Hematopoietic multipotent progenitor cell treated with erythropoietin and hydrocortisone succinate and interleukin-3 and kit ligand, for 8 days (in vitro differentiated cells): ENCODE results near the gene IL31RA.
A peak's percentile ranks its signal among the peaks of the same experiment; 100 is the strongest.
"Not testable (repeated sequence)": the region's sequence is repeated elsewhere in the genome, so short reads cannot be mapped to it uniquely, and the experiment has no call there.

Source experiments
- DNase-seq: peaks from one replicate; pipeline ENCODE4 v3.0.0-alpha.2; 2015

The IL31RA gene

DNA sequence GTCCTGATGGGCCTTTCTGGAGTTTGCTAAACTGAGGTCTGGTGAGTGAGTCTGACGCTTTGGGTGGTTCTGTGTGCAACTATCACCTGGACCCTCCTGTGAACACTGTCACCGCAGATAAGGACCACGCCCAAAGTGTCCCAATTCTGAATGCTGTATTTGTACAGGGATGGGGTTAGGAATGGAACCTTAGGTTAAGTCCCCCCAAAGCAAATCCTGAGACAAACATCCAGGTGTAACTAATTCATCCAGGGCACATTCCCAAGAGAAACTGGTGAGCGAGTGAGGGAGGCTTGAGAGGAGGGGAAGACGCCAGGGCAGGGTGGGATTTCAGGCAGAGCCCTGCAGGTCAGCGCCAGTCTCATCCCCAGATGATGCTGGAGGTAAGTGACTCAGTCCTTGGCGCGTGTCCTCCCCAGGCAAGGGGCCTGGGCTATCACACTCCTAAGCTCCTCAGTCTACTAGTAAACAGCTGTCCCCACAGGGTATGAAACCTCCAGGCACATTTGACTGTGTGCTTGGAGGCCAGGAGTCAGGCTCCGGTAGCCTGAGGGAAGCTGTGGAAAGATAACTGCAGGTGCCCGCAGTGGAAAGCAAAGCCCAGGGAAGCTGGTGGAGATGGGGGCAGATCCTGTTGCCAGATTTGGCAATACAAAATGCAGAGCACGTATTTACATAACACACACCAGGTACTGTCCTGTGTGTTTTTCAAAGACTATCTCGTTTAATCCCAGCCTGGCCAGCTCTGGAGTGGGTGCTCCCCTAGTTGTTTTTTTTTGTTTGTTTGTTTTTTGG, 76.9 kb downstream of the IL31RA start:
- DNase-seq: no peak

DNA sequence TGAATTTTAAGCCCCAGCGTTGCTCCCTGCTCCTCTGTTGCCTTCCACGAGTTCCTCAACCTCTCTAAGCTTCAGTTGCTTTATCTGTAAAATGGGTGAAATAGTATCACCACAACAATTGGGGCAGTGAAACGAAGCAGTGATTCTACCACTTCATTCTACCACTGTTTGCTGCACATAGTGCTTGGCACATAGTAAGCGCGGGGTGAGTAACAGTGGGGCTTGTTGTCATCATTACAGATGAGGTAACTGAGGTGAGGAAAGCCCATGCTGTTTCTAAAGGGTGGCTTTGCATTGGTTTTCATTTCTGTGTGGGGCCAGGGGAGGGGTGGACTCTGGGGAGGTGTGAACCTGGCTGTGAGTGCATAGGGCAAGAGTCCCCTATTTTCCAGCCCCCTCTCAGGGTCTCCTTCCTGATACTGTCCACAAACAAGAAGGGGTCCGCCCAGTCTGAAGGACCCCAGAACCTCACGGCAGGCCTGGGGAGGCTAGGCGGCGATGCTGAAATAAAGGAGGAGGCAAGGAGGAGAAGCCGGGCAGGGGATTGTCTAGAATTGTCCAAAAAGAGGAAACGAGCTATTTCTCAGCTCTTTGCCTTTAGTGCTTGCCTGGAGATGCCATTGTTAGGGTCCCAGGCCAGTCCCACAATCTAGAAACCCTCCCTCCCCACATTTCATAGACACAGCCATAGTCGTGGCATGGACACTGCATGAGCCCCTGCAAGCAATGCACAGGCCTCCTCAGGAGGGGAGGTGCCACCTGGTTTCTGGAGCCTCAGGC, 78.1 kb downstream of the IL31RA start:
- DNase-seq: no peak

DNA sequence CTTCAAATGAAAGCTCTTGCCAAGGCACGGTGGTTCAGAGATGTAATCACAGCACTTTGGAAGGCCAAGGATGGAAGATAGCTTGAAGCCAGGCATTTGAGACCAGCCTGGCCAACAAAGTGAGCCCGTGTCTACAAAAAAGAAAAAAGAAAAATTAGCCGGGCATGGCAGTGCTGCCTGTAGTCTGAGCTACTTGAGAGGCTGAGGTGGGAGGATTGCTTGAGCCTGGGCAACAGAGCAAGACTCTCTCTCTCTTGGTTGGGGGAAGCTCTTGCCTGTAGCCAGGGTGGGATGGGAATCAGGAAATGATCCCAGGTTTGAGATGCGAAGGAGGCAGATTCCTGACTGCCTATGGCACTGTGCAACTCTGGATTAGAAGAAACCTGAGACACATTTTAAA, 81.5 kb downstream of the IL31RA start:
- DNase-seq: no peak

DNA sequence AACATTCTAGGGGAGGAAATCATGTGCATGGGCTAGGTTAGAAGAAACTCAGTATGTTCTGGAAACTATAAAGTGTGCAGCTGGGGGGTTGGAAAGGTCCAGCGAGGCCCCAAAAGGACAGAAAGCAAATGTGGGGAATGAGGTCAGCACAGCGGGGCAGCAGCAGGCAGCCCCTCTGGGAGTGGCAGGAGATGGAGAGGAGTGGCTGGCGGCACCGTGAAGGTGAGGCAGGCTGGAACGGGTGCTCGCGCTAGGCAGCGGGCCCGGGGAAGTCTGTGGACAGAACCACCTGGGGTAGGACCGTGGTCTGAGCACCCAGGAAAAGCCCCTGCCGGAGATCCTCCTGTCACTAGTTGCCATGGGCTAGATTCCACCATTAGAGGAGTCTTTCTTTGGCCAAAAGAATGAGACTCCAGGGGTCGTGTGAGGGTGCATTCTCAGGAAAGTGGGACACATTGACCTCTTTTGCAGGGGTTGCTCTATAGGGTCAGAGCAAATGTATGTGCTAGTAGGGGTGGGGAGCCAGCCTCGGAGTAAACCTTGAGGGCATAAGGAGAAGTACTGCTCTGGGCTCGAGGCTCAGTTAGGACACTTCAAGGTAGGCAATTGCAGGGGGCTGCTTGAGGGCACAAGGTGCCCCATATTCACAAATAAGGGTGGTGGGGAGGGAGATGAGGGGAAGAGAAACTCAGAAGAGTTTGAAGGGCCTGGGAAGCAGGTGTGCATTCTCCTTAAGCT, 82.4 kb downstream of the IL31RA start:
- no peak for DNase-seq

DNA sequence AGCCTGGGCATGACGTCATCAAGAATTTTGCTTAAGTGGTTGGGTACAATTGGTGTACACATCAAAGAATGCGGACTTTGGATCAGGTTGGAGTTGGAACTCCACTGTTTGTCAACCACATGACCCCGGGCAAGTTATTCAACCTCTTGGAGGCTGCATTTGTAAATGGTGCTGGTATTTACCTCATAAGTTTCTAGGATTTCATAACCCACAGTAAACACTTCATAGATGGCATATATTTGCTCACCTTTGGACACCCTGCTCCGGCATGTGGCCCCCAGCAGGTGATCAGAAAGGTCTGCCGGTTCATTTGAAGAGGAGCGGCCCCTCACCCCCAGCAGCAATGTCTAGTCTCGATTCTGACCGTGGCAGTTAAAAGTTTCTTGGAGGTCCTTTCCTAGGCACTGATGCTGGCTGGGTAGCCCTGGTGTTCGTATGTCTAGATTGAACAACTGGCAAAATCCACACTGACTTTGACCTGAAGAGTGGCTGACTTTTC, 83.0 kb downstream of the IL31RA start:
- DNase-seq: no peak

DNA sequence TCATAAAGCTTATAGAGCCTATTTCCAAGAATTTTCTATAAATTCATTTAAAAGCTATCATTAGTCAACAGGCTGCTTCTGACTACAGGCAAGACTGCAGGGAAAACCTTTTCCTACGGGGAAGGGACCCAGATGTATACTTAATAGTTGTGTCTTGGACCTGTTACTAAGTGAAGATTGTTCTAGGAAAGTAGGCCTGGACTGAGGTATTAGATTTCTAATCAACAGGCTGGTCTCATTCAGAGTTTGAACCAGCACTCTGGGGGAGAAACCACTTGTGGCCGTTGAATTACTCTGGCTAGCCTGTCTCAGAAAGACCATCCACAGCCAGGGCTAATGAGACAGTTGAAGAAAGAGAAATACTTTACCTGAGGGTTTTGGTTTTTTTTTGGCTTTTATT, 83.6 kb downstream of the IL31RA start:
- no peak for DNase-seq

DNA sequence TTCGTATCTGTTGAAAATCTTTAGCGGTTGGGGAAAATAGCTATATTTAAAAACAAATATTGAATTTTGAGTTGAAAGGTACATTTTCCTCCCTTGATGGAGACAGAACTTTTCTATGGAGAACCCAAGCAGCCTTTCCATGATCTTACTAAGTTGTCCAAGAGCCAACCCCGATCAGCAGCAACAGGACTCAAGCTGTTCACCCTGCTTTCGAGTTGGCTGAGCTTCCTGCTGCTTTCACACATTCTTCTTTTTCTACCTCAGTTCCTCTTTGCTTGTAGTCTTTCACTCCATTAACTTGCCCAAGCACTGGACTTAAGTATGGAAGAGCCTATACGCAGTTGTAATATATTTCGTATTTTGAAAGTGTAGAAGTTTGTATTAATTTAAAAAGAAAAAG, 84.2 kb downstream of the IL31RA start:
- DNase-seq: no peak

DNA sequence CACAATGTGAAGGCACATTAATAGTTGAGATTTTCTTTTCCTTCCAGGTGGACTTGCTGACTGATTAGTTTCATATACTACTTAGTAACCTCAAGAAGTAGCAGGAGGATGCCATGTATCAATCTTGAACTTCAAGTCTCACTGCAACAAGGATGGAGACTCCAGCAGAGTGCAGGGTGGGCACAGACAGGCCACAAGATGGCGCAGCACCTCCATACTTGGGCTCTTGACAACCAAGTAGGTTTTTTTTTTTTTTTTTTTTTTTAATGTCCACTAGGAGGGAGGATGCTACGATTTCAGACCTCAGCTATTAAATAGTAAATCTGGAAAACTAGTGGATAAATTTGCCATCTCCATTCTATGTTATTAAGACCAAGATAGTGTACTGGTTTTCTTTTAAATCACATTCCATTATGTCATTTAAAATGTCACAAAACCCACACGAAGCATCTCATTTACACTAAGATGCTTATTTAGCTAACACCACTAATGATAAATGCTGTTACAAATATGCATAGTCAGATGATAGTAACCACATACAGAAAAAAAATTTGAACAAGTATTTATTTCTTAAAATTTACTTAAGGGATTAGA, 85.0 kb downstream of the IL31RA start:
- DNase-seq: peak; percentile 84

DNA sequence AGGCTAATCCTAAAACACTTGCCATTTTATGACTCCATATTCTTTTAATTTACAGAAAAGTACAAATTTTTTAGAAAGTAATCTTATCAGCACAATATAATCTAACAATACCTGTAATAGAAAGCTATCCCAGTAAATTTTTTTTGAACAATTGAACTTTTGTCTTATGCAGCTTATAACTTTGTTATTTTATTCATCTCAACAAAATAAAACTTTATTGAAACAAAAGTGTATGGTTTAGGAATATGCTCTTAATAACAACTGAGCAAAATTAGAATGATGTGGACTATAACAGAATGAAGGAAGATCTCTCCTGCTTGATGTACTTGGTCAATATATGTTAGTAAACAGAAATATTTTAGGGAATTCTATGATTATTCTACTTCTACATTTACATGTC, 86.4 kb downstream of the IL31RA start:
- DNase-seq: not testable (repeated sequence)

DNA sequence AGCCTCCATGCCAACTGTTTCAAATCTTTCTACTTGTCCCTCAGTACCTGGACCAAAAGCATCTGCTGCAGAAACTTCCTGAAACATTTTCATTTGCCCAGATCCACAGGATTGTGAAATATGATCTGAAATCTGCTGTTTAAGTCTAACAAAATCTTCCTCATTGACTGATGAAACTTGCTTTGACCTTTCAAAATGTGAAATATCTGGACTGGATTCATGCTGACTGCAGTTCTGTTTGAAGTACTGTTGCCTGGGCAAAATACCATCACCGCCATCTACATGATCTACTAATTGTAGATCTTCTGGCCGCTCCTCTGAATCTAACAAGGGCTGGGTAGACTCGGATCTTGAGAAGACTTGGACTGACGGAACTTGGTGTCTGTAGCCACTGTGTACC, 90.0 kb downstream of the IL31RA start:
- DNase-seq: not testable (repeated sequence)

DNA sequence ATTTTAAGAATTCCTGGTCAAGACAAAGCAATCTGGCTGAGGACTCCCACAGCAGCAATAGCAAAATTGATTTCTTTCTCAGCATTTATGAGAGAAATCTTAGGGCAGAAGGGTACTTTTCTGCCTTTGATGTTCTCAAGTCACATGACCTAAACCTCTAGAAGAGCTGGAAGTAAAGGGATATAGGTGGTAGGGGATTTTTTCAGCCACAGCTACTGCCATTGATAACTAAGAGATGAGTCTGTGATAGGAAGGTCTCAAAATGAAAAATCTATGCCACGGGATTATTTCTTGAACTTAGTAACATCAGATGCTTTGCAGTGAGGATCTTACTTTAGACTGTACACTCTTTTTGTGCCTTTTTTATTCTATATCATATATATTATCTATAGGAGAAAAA, 108.1 kb downstream of the IL31RA start:
- no peak for DNase-seq

DNA sequence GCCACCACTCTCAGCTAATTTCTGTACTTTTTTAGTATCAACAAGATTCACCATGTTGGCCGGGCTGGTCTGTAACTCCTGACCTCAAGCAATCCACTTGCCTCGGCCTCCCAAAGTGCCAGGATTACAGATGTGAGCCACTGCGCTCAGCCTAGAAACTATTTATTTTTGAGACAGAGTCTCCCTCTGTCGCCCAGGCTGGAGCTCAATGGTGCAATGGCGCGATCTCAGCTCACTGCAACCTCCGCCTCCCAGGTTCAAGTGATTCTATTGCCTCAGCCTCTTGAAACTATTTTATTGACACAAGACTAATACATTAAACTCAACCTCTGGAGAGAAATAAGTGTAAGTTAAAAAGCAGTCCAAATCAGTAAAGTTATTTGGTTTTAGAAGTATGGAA, 109.6 kb downstream of the IL31RA start:
- DNase-seq: no peak

DNA sequence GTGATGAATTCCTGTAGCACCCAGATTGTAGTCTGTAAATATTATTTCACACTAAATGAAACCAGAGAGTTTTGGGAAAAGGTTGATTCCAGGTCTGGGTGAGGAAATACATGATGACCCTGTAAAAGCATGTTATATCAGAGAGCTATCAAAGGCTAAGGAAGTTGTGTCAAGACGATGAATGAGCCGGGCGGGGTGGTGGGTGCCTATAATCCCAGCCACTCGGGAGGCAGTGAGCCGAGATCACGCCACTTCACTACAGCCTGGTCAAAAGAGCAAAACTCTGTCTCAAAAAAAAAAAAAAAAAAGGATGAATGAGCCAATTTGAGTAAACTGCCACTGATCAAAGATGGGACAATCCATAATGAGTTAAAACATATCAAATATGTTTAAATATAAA, 114.4 kb downstream of the IL31RA start:
- no peak for DNase-seq

DNA sequence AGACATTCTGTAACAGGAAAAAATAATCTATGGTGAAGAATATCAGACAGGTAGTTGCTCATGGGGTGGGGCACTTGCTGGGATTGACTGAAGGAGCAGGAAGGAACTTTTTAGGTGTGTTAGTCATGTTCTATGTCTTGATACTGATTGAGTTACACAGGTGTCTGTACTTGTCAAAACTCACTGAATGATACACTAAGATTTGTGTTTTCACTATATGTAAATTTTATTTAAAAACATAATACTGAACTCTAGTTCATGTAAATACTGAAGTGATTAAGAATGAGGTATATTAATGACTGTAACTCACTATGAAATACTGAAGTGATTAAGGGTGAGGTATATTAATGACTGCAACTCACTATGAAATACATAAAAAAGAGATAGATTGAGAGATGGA, 115.1 kb downstream of the IL31RA start:
- DNase-seq: no peak

DNA sequence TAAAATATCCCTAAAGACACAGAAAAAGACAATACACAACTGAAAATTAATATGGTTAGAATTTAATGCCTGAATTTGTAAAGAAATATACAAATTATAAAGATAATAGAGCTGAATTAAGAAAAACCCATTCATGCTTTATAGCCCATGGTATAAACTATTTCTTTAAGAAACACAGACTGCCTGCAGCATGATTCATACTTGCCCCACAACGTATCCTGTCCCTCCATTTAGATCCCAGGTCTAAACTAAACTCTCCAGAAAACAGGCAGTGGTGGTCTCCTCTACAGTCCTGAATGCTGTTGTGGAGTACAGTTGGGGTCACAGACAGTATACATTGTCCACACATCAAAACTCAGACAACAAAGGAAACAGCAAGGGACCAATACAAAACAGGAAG, 118.8 kb downstream of the IL31RA start:
- no peak for DNase-seq
